Suppressor macrophage treated with lipopolysaccharide for 4 hours (primary cell): ENCODE results near the gene ATP9B.
A peak's percentile ranks its signal among the peaks of the same experiment; 100 is the strongest.
"Not testable (repeated sequence)": the region's sequence is repeated elsewhere in the genome, so short reads cannot be mapped to it uniquely, and the experiment has no call there.

Experiments used
- DNase-seq: peaks from one replicate; pipeline ENCODE4 v3.0.0-alpha.2; 2020

The ATP9B gene

GRCh38 chr18:79372461-79372860 is 303.3 kb downstream of the ATP9B start:
- no peak for DNase-seq

- DNase-seq = no peak
Observed at GRCh38 chr18:79372991-79373390, 303.8 kb downstream of the ATP9B start.

DNA sequence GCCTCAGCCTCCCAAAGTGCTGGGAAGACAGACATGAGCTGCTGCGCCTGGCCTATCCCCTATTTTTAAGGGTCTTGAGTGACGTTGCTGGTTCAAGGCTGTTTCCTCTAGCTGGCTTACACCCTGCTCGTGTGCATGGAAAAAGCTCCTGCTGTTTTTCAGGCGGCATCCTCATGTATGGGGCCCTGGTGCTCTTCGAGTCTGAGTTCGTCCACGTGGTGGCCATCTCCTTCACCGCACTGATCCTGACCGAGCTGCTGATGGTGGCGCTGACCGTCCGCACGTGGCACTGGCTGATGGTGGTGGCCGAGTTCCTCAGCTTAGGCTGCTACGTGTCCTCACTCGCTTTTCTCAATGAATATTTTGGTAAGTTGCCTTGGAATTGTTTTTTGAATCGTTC is 304.5 kb downstream of the ATP9B start:
- DNase-seq = no peak

DNA sequence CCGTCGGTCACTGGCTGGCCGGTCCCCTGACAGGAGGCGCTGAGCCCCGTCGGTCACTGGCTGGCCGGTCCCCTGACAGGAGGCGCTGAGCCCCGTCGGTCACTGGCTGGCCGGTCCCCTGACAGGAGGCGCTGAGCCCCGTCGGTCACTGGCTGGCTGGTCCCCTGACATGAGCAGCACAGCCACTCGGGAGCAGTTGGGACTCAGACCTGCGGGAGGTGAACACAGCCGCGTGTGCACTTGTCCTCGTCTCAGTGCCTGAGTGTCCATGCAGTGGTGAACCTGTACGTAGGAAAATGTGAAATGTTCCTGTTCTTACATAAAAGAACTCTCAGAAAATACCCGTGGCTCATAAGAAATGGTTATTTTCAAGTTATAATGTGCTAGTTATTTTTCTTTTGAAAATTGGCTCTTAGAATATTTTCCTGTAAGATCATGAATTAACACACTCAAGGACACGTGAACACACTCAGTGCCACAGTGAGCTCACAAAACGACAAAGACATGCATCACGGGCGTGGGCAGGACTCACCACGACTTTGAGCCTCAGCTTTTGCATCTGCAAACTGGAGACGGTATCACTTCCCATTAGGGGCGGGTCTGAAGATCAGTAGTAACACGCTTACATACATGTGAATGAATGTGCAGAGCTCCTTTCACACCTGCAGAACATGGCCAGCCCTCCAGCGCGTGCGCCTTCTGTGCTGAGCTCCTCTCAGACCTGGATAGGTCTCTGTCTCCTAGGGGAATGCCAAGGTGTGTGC is 305.4 kb downstream of the ATP9B start:
- no peak for DNase-seq

- DNase-seq = no peak
Observed at GRCh38 chr18:79375441-79376154, 306.4 kb downstream of the ATP9B start.

- DNase-seq = not testable (repeated sequence)
Observed at GRCh38 chr18:79376661-79377060, 307.5 kb downstream of the ATP9B start.

- no peak for DNase-seq
Observed at GRCh38 chr18:79377187-79377891, 308.1 kb downstream of the ATP9B start.

DNA sequence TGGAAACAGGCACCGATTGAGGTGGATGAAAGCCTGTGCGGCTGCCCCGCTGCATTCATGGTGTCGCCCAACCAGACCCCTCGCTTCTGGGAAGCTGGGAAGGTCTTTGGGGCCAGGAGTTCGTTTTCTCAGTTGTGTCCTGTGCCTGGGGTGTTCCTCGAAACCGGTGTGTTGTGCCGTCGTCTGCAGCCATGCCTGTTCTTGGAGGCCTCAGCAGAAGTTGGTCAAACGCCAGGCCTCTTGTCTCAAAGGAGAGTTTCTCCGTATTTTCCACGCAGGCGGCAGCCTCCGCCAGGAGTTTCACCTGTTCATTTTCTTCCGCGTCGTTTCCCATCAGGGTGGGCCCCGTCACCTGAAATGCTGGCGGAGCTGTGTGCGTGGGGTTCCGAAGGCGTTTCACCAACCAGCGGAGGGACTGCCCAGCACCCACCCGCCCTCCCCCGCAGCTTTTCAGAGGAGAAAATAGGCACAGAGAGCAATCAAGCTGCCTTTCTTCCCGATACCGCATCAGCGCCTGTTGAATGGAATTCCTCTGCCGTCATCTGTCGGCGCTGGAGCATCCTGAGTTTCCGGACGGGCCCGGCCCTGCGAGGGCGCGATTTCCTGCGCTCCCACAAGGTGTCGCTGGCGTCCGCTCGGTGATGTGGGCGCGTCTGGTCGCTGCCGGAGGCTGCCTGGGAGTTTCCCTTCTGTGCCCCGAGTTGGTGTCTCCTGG is 309.5 kb downstream of the ATP9B start:
- peak; percentile 89 for DNase-seq

GRCh38 chr18:79379251-79379905 is 310.2 kb downstream of the ATP9B start:
- no peak for DNase-seq

- no peak for DNase-seq
Observed at GRCh38 chr18:79379931-79380815, 311.0 kb downstream of the ATP9B start.

GRCh38 chr18:79380816-79381806 is 311.9 kb downstream of the ATP9B start:
- DNase-seq = peak; percentile 74

GRCh38 chr18:79381811-79382311 is 312.7 kb downstream of the ATP9B start:
- no peak for DNase-seq

GRCh38 chr18:79382681-79383387 is 313.6 kb downstream of the ATP9B start:
- no peak for DNase-seq

DNA sequence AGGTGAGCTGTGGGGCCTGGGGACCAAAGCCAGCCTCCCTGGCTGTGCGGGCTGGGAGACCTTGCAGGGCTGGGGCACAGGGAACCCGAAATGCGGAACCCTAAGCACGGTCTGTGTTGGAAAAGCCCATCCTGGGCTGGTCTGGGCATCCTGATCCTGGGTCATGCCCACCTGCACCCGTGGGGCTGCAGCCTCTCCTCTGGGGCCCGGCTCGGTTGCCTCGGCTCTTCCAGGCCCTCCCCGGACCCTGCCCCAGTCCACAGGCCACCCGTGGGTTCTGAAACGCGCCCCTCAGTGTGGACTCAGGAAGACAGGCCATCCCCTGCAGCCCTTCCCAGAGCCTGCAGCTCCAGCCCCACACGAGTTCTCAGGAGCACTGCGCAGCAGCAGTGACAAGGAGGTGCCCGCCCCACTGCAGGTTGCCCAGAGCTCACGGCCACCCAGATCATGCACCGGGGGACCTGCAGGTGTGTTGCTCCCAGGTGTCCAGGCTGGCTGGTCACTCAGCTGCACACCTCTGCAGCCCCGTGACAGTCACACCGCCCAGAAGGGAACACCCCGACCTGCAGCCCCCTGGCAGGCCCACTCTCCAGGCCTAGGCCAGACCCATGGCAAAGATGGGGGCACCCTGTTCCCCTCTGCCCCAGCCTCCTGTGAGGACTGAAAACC is 314.3 kb downstream of the ATP9B start:
- no peak for DNase-seq

- DNase-seq = no peak
Observed at GRCh38 chr18:79384151-79384807, 315.1 kb downstream of the ATP9B start.

- DNase-seq = no peak
Observed at GRCh38 chr18:79384834-79385233, 315.6 kb downstream of the ATP9B start.

DNA sequence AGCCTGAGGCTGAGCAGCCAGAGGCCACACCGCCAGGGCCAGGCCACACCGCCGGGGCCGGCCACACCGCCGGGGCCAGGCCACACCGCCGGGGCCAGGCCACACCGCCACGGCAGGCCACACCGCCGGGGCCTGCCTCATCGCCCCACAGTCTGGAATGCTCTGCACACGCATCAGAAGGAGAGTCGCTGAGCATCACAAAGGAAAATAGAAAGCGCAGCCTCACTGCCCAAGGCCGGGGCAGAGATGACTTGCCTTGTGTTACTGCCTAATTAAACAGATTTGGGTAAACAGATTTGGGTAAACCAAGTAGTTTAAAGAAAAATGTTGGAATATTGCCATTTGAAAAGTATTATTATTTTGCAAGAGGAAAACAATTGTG is 316.1 kb downstream of the ATP9B start:
- DNase-seq = no peak

DNA sequence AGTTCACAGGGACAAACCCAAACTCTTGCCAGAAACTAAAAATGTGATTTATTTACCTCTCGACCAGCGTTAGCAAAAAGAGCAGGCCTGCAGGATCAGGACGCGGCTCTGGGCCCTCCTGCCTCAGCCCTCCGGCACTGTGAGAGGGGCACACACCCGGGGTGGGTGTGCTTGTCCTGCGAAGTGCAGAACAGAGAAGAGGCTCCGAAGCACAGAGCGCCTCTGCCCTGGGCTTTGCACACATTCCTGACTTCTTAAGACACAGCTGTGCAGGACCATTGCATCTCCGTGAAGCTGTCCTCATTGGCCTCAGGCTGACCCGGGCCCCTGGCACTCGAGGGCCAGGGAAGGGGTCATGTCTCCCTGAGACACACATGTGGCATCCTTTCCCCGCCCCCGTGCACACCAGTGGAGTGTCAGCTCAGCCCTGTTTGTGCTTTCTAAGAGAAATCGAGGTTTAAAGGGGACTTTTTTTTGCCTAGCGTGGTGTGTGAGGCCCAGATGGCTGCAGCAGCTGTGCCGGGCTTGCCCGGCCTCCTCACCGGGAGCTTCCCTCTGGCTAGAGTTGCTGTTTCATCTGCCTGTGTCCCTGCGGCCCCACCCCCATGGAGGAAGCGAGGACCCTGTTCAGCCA is 316.6 kb downstream of the ATP9B start:
- DNase-seq = no peak
